ENCODE results near the gene NUDT8.

NUDT8 gene

DNA sequence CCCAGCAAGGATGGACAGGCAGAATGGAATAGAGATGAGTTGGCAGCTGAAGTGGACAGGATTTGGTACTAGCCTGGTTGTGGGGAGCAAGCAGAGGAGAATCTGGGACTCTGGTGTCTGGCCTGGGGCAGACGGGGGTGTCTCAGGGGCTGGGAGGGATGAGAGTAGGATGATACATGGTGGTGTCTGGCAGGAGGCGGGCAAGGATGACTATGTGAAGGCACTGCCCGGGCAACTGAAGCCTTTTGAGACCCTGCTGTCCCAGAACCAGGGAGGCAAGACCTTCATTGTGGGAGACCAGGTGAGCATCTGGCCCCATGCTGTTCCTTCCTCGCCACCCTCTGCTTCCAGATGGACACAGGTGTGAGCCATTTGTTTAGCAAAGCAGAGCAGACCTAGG is 43.8 kb downstream of the NUDT8 start:
- DNase-seq, result no peak

DNA sequence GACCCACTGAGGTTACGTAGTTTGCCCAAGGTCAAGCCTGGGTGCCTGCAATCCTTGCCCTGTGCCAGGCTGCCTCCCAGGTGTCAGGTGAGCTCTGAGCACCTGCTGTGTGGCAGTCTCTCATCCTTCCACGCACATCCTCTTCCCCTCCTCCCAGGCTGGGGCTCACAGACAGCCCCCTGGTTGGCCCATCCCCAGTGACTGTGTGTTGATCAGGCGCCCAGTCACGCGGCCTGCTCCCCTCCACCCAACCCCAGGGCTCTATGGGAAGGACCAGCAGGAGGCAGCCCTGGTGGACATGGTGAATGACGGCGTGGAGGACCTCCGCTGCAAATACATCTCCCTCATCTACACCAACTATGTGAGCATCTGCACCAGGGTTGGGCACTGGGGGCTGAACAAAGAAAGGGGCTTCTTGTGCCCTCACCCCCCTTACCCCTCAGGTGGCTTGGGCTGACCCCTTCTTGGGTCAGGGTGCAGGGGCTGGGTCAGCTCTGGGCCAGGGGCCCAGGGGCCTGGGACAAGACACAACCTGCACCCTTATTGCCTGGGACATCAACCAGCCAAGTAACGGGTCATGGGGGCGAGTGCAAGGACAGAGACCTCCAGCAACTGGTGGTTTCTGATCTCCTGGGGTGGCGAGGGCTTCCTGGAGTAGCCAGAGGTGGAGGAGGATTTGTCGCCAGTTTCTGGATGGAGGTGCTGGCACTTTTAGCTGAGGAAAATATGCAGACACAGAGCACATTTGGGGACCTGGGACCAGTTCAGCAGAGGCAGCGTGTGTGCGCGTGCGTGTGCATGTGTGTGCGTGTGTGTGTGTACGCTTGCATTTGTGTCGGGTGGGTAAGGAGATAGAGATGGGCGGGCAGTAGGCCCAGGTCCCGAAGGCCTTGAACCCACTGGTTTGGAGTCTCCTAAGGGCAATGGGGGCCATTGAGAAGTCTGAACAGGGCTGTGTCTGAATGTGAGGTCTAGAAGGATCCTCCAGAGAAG is 44.6 kb downstream of the NUDT8 start:
- DNase-seq, result no peak

DNA sequence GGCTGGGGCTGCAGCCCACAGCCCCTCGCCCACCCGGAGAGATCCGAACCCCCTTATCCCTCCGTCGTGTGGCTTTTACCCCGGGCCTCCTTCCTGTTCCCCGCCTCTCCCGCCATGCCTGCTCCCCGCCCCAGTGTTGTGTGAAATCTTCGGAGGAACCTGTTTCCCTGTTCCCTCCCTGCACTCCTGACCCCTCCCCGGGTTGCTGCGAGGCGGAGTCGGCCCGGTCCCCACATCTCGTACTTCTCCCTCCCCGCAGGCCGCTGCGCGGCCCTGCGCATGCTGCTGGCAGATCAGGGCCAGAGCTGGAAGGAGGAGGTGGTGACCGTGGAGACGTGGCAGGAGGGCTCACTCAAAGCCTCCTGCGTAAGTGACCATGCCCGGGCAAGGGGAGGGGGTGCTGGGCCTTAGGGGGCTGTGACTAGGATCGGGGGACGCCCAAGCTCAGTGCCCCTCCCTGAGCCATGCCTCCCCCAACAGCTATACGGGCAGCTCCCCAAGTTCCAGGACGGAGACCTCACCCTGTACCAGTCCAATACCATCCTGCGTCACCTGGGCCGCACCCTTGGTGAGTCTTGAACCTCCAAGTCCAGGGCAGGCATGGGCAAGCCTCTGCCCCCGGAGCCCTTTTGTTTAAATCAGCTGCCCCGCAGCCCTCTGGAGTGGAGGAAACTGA is 45.4 kb downstream of the NUDT8 start:
- peak; percentile 17 for DNase-seq

DNA sequence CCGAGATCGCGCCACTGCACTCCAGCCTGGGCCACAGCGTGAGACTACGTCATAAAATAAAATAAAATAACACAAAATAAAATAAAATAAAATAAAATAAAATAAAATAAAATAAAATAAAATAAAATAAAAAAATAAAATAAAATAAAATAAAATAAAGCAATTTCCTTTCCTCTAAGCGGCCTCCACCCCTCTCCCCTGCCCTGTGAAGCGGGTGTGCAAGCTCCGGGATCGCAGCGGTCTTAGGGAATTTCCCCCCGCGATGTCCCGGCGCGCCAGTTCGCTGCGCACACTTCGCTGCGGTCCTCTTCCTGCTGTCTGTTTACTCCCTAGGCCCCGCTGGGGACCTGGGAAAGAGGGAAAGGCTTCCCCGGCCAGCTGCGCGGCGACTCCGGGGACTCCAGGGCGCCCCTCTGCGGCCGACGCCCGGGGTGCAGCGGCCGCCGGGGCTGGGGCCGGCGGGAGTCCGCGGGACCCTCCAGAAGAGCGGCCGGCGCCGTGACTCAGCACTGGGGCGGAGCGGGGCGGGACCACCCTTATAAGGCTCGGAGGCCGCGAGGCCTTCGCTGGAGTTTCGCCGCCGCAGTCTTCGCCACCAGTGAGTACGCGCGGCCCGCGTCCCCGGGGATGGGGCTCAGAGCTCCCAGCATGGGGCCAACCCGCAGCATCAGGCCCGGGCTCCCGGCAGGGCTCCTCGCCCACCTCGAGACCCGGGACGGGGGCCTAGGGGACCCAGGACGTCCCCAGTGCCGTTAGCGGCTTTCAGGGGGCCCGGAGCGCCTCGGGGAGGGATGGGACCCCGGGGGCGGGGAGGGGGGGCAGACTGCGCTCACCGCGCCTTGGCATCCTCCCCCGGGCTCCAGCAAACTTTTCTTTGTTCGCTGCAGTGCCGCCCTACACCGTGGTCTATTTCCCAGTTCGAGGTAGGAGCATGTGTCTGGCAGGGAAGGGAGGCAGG is 46.2 kb downstream of the NUDT8 start, which contains the start of gene GSTP1:
TSS of gene GSTP1 (plus strand) at position 566 of the 958 bp plus-strand sequence. CDS start at position 598, 32 bp downstream.
- peak; percentile 63 for DNase-seq

GRCh38 chr11:67582011-67582410 is 47.7 kb downstream of the NUDT8 start:
- no peak for DNase-seq

DNA sequence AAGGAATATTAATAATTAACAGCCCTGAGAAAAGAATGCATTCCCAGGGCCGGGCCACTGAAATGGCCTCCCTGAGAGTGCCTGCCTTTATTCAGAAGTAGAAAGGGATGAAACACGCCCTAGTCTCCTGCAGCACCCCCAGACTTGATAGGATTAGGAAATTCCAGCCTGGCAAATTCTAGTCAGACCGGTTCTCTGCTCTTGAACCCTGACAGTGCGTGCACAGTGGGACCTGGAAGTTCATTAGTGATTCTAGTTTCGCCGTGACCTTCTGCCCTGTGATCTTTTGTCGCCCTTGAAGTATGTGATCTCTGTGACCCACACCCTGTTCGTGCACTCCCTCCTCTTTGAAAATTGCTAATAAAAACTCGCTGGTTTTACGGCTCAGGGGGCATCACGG is 48.3 kb downstream of the NUDT8 start:
- no peak for DNase-seq

DNA sequence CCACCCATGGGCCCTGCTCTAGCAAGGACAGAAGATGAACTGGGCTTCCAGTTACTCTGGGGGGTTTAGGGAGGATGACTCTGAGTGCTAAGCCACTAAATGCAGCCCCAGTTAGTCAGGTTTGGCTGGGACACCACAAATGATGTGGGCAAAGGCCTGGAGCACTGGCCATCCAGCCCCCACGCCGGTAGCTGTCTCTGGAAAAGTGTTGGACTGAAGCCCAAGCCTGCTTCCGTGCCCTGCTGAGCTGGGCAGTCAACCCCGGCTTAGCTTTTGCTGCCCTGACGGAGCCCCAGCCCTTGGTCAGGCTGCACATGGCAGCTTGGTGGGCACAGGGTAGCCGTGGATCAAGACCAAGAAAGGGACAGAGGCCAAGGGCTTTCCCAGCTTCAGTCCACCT is 51.8 kb downstream of the NUDT8 start:
- no peak for DNase-seq
